Measurements from ENCODE around the gene PRELP. TPM values are rescaled to one million over a fixed set of nuclear protein-coding genes. Genes with fewer than 3 reads are reported as not detected.

The PRELP gene
- total RNA-seq, 1 experiment from 2014 or later: 0.13 TPM

Other genes starting within 250 kb of the PRELP start
- gene CHIT1, start 246.1 kb upstream of the PRELP start, total RNA-seq (2014; rRNA removed; shearing (Covaris generic)): not detected in 2 replicates
- 103 and 116 TPM in 2 replicates for gene BTG2, start 170.3 kb upstream of the PRELP start, total RNA-seq (2014; rRNA removed; shearing (Covaris generic))
- 0.10 TPM in 1 of 2 replicates, not detected in the other for gene FMOD, start 124.7 kb upstream of the PRELP start, total RNA-seq (2014; rRNA removed; shearing (Covaris generic))
- not detected in 2 replicates for gene OPTC, start 18.3 kb downstream of the PRELP start, total RNA-seq (2014; rRNA removed; shearing (Covaris generic))
- 5.5 TPM in 2 replicates for gene ATP2B4, start 151.0 kb downstream of the PRELP start, total RNA-seq (2014; rRNA removed; shearing (Covaris generic))

Measured in HT-29 (cell line).